Stomach (tissue), 19 donors: Measurements from ENCODE around the gene CALCOCO2. TPM values are rescaled to one million over a fixed set of nuclear protein-coding genes. Genes with fewer than 3 reads are reported as not detected.
A peak's percentile ranks its signal among the peaks of the same experiment; 100 is the strongest.

ENCODE experiments used
- DNase-seq, 2 donors: peaks; one replicate each; pipeline versions ENCODE4 v3.0.0 to v3.0.0-alpha.2; 2013 to 2019
- H3K27ac ChIP-seq, 5 donors: fragments of 200-600 bp in 4 of 5; sonication (generic) in 4 of 5; one replicate each; pipeline ENCODE4 v1.5.1; 2013 to 2019; ENCODE audit warnings: mild to moderate bottlenecking in 1 of 5, moderate library complexity in 1 of 5
- H3K27me3 ChIP-seq, 3 donors: fragments of 200-600 bp; sonication (generic); one replicate each; pipeline ENCODE4 v1.5.1; 2017 to 2019; ENCODE audit warnings: mixed run types in 1 of 3
- H3K36me3 ChIP-seq, 4 donors: fragments of 200-600 bp; sonication (generic); 1 replicate in 3 of 4; 2 replicates in 1 of 4; pipeline ENCODE4 v1.5.1; 2016 to 2019
- H3K4me1 ChIP-seq, 4 donors: fragments of 200-600 bp; sonication (generic); one replicate each; pipeline ENCODE4 v1.5.1; 2016 to 2019
- H3K4me3 ChIP-seq, 4 donors: fragments of 200-600 bp; sonication (generic) in 3 of 4; one replicate each; pipeline ENCODE4 v1.5.1; 2016 to 2019; ENCODE audit warnings: mild to moderate bottlenecking in 1 of 4
- H3K9me3 ChIP-seq, 4 donors: fragments of 200-600 bp; sonication (generic); one replicate each; pipeline ENCODE4 v1.5.1; 2016 to 2019
- EP300 ChIP-seq: sonication (generic); formaldehyde crosslinking; IDR thresholded peaks from one replicate; pipeline ENCODE4 v1.6.1; 2017; ENCODE audit warnings: antibody characterized with exemption
- POLR2A ChIP-seq, 4 donors: fragments of 450-650 bp; IDR thresholded peaks; one replicate each; pipeline ENCODE4 v1.6.1; 2016; ENCODE audit warnings: antibody characterized with exemption in 4 of 4, control low read depth in 2 of 4, mild to moderate bottlenecking in 1 of 4, moderate library complexity in 1 of 4
- POLR2AphosphoS5 ChIP-seq, 3 donors: sonication (generic); formaldehyde crosslinking; IDR thresholded peaks; one replicate each; pipeline ENCODE4 v1.6.1; 2016; ENCODE audit warnings: antibody characterized with exemption in 3 of 3
- WGBS, 5 donors: extraction: QIAGEN DNeasy Blood & Tissue Kit in 3 of 5; methylation state at CpG; one replicate each; pipeline versions ENCODE4 v1.1.5 to v1.1.7; 2013 to 2018; 5-methylcytosine and 5-hydroxymethylcytosine counted together
- intact Hi-C: fragments of 100-400 bp; cut with DNase I; formaldehyde crosslinking; loops from one replicate; pipeline ENCODE4 v1.15.1; 2023; ENCODE audit warnings: low total_unique reads
- long read RNA-seq, 10 donors: transcript quantifications; one replicate each; lab custom pipeline, GENCODE V29; 2026
- polyA plus RNA-seq, 3 donors: library from polyadenylated mRNA; stranded (reverse); fragments of 200-250 nt; gene quantifications; one replicate each; pipeline ENCODE4 v1.2.3, GENCODE V29; 2013
- total RNA-seq, 5 donors: library from RNA; depleted of rRNA; stranded (reverse); fragments of >200 nt; gene quantifications; one replicate each; pipeline versions ENCODE4 v1.1.0 to v1.2.3, GENCODE V29; 2014 to 2016
- TF ChIP-seq, protein P1 (sequence below), 7 experiments: fragments of 450-650 bp in 4 of 7; fragments of 200-600 bp in 3 of 7; sonication (generic) in 3 of 7; IDR thresholded peaks; one replicate each; pipeline ENCODE4 v1.5.1; 2016 to 2019; ENCODE audit warnings: antibody characterized with exemption in 7 of 7, control low read depth in 2 of 7, mild to moderate bottlenecking in 1 of 7
- donor health status: healthy with polysubstance abuse.
- donor health status: Bipolar disorder and iron deficiency.
- donor health status: healthy.

Gene CALCOCO2, protein sequence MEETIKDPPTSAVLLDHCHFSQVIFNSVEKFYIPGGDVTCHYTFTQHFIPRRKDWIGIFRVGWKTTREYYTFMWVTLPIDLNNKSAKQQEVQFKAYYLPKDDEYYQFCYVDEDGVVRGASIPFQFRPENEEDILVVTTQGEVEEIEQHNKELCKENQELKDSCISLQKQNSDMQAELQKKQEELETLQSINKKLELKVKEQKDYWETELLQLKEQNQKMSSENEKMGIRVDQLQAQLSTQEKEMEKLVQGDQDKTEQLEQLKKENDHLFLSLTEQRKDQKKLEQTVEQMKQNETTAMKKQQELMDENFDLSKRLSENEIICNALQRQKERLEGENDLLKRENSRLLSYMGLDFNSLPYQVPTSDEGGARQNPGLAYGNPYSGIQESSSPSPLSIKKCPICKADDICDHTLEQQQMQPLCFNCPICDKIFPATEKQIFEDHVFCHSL
- 100 to 1,000 TPM in 1 of 5 donors, 10 to 100 TPM in 4; 55.4 to 109 (median 72.2) TPM for total RNA-seq
- polyA plus RNA-seq = 10 to 100 TPM; 43.0 to 67.8 (median 58.8) TPM
- long read RNA-seq, donor 1, partial matches to known transcripts = 0 of 4 reads
- long read RNA-seq, donor 1, other reads (novel, unspliced or antisense) = 0 of 4 reads
- long read RNA-seq, donor 2, transcript CALCOCO2-201 (13 exons, 3,682 nt) = major isoform, 9 of 11 reads
- long read RNA-seq, donor 2, partial matches to known transcripts = 0 of 11 reads
- long read RNA-seq, donor 2, other reads (novel, unspliced or antisense) = 0 of 11 reads
- long read RNA-seq, donor 3, partial matches to known transcripts = 6 of 12 reads
- long read RNA-seq, donor 3, other reads (novel, unspliced or antisense) = 0 of 12 reads
- long read RNA-seq, donor 4 = 0 reads
- long read RNA-seq, donor 5, transcript CALCOCO2-201 (13 exons, 3,682 nt) = major isoform, 6 of 16 reads
- long read RNA-seq, donor 5, partial matches to known transcripts = 8 of 16 reads
- long read RNA-seq, donor 5, other reads (novel, unspliced or antisense) = 0 of 16 reads
- long read RNA-seq, donor 6, transcript CALCOCO2-201 (13 exons, 3,682 nt) = major isoform, 22 of 27 reads
- long read RNA-seq, donor 6, partial matches to known transcripts = 0 of 27 reads
- long read RNA-seq, donor 6, other reads (novel, unspliced or antisense) = 0 of 27 reads
- long read RNA-seq, donor 7, transcript CALCOCO2-201 (13 exons, 3,682 nt) = major isoform, 12 of 35 reads
- long read RNA-seq, donor 7, partial matches to known transcripts = 19 of 35 reads
- long read RNA-seq, donor 7, other reads (novel, unspliced or antisense) = 0 of 35 reads
- long read RNA-seq, donor 8, transcript CALCOCO2-201 (13 exons, 3,682 nt) = major isoform, 6 of 6 reads
- long read RNA-seq, donor 8, partial matches to known transcripts = 0 of 6 reads
- long read RNA-seq, donor 8, other reads (novel, unspliced or antisense) = 0 of 6 reads
- long read RNA-seq, donor 9, partial matches to known transcripts = 0 of 11 reads
- long read RNA-seq, donor 9, other reads (novel, unspliced or antisense) = 0 of 11 reads
- long read RNA-seq, donor 10, transcript CALCOCO2-201 (13 exons, 3,682 nt) = major isoform, 8 of 10 reads
- long read RNA-seq, donor 10, partial matches to known transcripts = 0 of 10 reads
- long read RNA-seq, donor 10, other reads (novel, unspliced or antisense) = 0 of 10 reads

DNA sequence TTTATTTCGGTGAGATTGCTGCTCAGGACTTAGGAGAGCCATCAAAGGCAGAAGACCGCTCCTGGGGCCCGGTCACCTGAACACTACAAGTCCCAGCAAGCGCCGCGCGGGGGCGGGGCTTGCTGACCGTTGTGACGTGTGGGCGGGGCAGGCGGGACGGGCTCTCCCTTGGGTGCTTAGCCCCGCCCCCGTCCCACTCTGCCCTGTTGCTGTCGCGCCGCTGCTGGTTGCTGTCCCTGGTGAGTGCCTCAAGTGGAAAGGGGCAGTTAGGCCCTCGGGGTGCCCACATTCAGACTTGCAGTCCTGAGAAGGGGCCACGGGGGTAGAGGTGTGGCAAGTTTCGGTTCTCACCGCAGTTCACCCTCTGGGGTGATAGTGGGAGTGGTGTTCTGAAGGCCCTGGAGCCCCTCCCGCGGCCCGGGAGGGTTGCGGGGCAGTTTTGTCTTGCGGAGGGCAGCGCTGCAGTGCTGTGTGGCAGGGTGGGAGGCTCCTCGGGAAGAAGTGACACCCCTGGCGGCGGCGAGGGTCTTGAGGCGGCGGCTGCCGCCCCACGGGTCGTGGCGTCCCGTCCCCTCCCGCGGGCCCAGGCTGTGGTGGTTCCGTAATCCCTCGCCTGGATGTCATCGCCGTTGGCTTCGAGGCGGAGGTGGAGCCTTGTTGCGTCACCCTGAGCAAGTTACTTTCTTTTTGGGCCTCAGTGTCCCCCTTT is at the start of gene CALCOCO2:
Gene CALCOCO2 (plus strand): TSS at position 196 of the 709 bp plus-strand sequence. CDS start 10,673 bp downstream, outside the sequence.
- H3K9me3 ChIP-seq = no peaks in the 10 kb centered on the region
- WGBS, 5 donors = 0 to 1% (median 1%) methylated on average over 22 to 48 of the region's 48 CpGs
- peak; percentile 97 to 98 for DNase-seq
- H3K4me3 ChIP-seq = peak within 1 kb of the TSS; percentile 57 to 94 (median 78)
- no peaks in the 10 kb centered on the region for H3K36me3 ChIP-seq
- peak within 1 kb of the TSS; percentile 95 to 99 (median 98) for H3K27ac ChIP-seq
- TF ChIP-seq EP300 = no peak
- TF ChIP-seq, protein P1, sequence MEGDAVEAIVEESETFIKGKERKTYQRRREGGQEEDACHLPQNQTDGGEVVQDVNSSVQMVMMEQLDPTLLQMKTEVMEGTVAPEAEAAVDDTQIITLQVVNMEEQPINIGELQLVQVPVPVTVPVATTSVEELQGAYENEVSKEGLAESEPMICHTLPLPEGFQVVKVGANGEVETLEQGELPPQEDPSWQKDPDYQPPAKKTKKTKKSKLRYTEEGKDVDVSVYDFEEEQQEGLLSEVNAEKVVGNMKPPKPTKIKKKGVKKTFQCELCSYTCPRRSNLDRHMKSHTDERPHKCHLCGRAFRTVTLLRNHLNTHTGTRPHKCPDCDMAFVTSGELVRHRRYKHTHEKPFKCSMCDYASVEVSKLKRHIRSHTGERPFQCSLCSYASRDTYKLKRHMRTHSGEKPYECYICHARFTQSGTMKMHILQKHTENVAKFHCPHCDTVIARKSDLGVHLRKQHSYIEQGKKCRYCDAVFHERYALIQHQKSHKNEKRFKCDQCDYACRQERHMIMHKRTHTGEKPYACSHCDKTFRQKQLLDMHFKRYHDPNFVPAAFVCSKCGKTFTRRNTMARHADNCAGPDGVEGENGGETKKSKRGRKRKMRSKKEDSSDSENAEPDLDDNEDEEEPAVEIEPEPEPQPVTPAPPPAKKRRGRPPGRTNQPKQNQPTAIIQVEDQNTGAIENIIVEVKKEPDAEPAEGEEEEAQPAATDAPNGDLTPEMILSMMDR (IDR thresholded peaks at IDR 0.05) = no peak
- TF ChIP-seq POLR2A (IDR thresholded peaks at IDR 0.05) = peak in 2 of 4 donors; percentile 43 to 80
- TF ChIP-seq POLR2AphosphoS5 (IDR thresholded peaks at IDR 0.05) = peak; percentile 50 to 90 (median 80)
- intact Hi-C loops = no loop called here
- no peaks in the 10 kb centered on the region for H3K27me3 ChIP-seq
- peaks cover 35 to 49% (median 45%) of the 10 kb centered on the region in 4 donors for H3K4me1 ChIP-seq

DNA sequence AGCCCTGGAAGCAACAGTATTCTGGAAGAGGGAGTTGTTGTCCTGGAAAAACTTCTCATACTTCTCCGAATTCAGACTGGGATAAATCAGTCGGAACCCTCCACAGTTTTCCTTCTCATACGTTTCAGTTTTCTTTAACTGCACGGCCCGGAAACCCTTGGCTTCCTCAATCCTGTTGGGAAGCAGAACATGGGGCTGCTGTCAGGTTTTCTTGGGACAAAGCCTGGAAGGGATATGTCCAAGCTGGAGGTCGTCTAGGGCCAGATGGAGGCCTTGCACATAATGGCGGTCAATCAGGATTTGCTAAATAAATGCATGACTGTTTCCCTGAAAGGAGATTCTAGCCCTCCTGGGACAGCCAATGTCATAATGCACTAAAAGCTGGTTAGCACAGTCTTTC is 43.0 kb upstream of the CALCOCO2 start:
- H3K27me3 ChIP-seq = peaks cover 0 to 58% (median 0%) of the 10 kb centered on the region in 3 donors
- TF ChIP-seq POLR2AphosphoS5 (IDR thresholded peaks at IDR 0.05) (no peak), POLR2A (IDR thresholded peaks at IDR 0.05) (no peak), EP300 (no peak)
- TF ChIP-seq, protein P1 (IDR thresholded peaks at IDR 0.05) = no peak
- H3K4me1 ChIP-seq = peaks cover 0 to 16% (median 9%) of the 10 kb centered on the region in 4 donors
- 60 to 74% (median 64%) methylated on average over 7 of the region's 7 CpGs for WGBS, 5 donors
- no peaks in the 10 kb centered on the region for H3K36me3 ChIP-seq
- peak in 1 of 2 donors; percentile 61 for DNase-seq
- no peaks in the 10 kb centered on the region for H3K9me3 ChIP-seq
- intact Hi-C loops = loop anchor here (5.0 kb wide), 1 partner anchor 111 kb away; no protein-coding TSS in a partner anchor
- no peak overlapping the region for H3K4me3 ChIP-seq
- no peak overlapping the region for H3K27ac ChIP-seq

DNA sequence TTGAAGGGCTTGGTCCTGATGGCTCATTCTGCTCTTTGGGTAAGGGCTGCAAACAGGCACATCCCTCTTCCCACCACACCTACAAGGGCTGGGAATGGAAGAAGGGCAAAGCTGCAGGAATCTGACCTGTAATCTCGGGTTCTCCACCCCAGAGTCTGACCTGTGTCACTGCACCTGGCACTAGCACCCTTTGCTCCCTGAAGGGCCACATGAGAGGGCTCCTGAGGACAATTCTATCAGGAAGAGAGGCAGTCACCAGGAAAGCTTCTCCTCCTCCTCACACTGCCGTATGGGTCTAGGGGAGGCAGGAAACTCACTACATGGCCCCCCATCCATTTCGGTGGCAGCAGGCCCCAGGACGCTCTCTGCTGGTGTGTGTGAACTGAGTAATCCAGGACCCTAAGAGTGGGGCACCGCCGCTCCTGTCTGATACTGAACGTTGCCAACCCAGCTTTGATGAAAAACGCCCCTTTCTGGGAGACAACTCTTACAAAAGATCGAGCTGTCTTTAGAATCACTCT is 40.2 kb upstream of the CALCOCO2 start:
- Histone ChIP-seq H3K4me3 (no peak overlapping the region), H3K36me3 (no peaks in the 10 kb centered on the region), H3K9me3 (no peaks in the 10 kb centered on the region), H3K4me1 (peaks cover 3 to 21% (median 14%) of the 10 kb centered on the region in 4 donors), H3K27ac (no peak overlapping the region), H3K27me3 (peaks cover 0 to 59% (median 0%) of the 10 kb centered on the region in 3 donors)
- WGBS, 5 donors = 18 to 40% (median 32%) methylated on average over 4 to 9 of the region's 9 CpGs
- intact Hi-C loops = loop anchor here (10.0 kb wide), 1 partner anchor 66 kb away; the partner anchor contains the start of genes HOXB13, PRAC1 and PRAC2
- no peak for TF ChIP-seq POLR2A (IDR thresholded peaks at IDR 0.05)
- no peak for TF ChIP-seq POLR2AphosphoS5 (IDR thresholded peaks at IDR 0.05)
- no peak for TF ChIP-seq EP300
- TF ChIP-seq, protein P1 (IDR thresholded peaks at IDR 0.05) = no peak
- no peak for DNase-seq
